CD4-positive, alpha-beta T cell (primary cell): ENCODE data around the gene NIT1. TPM values are rescaled to one million over a fixed set of nuclear protein-coding genes. Genes with fewer than 3 reads are reported as not detected.

Experiments
- ATAC-seq: fragments of 200-7000 bp; cut with Tn5 transposase; one replicate; pipeline ENCODE4 v1.10.0; 2022; ENCODE audit warnings: mild to moderate bottlenecking; ENCODE audit not compliant: poor library complexity
- CTCF ChIA-PET: fragments of 350-600 bp; sonication (Branson Sonifier 250); formaldehyde crosslinking; loops from one replicate; lab custom pipeline; 2021; ENCODE audit warnings: antibody characterized with exemption, inconsistent platforms; lab: Charles Lee
- POLR2A ChIA-PET: fragments of 350-600 bp; sonication (Branson Sonifier 250); formaldehyde crosslinking; loops from one replicate; lab custom pipeline; 2021; ENCODE audit warnings: antibody characterized with exemption, inconsistent platforms; lab: Charles Lee
- DNase-seq, 14 experiments: peaks; one replicate each; pipeline ENCODE4 v3.0.0-alpha.2; 2013 to 2020; ENCODE audit warnings: mixed read lengths in 2 of 14
- H3K27ac ChIP-seq, 2 donors: one replicate each; pipeline versions ENCODE4 v1.5.1 to v1.7.0; 2013; ENCODE audit warnings: low read length in 2 of 2, low read depth in 1 of 2, mild to moderate bottlenecking in 1 of 2
- H3K27me3 ChIP-seq, 2 experiments: 1 replicate in 1 of 2; 2 replicates in 1 of 2; pipeline versions ENCODE4 v1.6.1 to v1.7.0; 2013; ENCODE audit warnings: low read length in 2 of 2, control low read depth in 1 of 2, mild to moderate bottlenecking in 1 of 2, moderate library complexity in 1 of 2; ENCODE audit not compliant: insufficient read depth in 2 of 2, control insufficient read depth in 1 of 2
- H3K36me3 ChIP-seq: one replicate; pipeline ENCODE4 v1.6.1; 2013; ENCODE audit warnings: low read length, control low read depth; ENCODE audit not compliant: insufficient read depth
- H3K4me1 ChIP-seq: one replicate; pipeline ENCODE4 v1.6.1; 2013; ENCODE audit warnings: low read length, control low read depth; ENCODE audit not compliant: insufficient read depth
- H3K4me3 ChIP-seq: one replicate; pipeline ENCODE4 v1.5.1; 2013; ENCODE audit warnings: mild to moderate bottlenecking, low read length, moderate library complexity
- H3K9me3 ChIP-seq, 2 experiments: 1 replicate in 1 of 2; 2 replicates in 1 of 2; pipeline versions ENCODE4 v1.6.1 to v1.7.0; 2013; ENCODE audit warnings: low read length in 2 of 2, mild to moderate bottlenecking in 2 of 2, control low read depth in 1 of 2, moderate library complexity in 1 of 2; ENCODE audit not compliant: control insufficient read depth in 1 of 2, insufficient read depth in 1 of 2
- H3K27ac Mint-ChIP-seq: one replicate; pipeline ENCODE4 v1.8.0; 2020; ENCODE audit warnings: mixed read lengths
- H3K27me3 Mint-ChIP-seq: one replicate; pipeline ENCODE4 v1.8.0; 2021; ENCODE audit warnings: mixed read lengths
- H3K36me3 Mint-ChIP-seq: one replicate; pipeline ENCODE4 v1.8.0; 2021; ENCODE audit warnings: low read depth, mixed read lengths
- H3K4me1 Mint-ChIP-seq: one replicate; pipeline ENCODE4 v1.8.0; 2021; ENCODE audit warnings: low read depth, mixed read lengths
- H3K4me3 Mint-ChIP-seq: one replicate; pipeline ENCODE4 v1.8.0; 2020; ENCODE audit warnings: mild to moderate bottlenecking, mixed read lengths
- H3K9me3 Mint-ChIP-seq: one replicate; pipeline ENCODE4 v1.8.0; 2020; ENCODE audit warnings: mixed read lengths
- CTCF ChIP-seq: fragments of 200-600 bp; IDR thresholded peaks from one replicate; pipeline ENCODE4 v1.8.0; 2022; ENCODE audit warnings: antibody characterized with exemption, mild to moderate bottlenecking
- intact Hi-C, 2 experiments: fragments of 100-400 bp; cut with DNase I in 1 of 2; cut with micrococcal nuclease in 1 of 2; formaldehyde crosslinking; loops; one replicate each; pipeline versions ENCODE4 v1.15.1 to v1.9.0; 2023 to 2025; cut with DNase I, micrococcal nuclease
- total RNA-seq, 174 experiments: library from RNA in 2 of 174; stranded (reverse) in 2 of 174; gene quantifications; one replicate each; pipeline ENCODE4 v1.2.3 and lab custom pipeline; 2021 to 2026

Gene NIT1
- total RNA-seq, 2 experiments from 2014 or later: 15.9 to 18.0 TPM

- no peaks in the 10 kb centered on the region for H3K36me3 ChIP-seq
- no peak overlapping the region for H3K27ac ChIP-seq
- H3K27me3 ChIP-seq: no peaks in the 10 kb centered on the region
- CTCF ChIA-PET: interaction anchor here (1.0 kb wide), 1 partner anchor 63 kb away, joined by 3 read pairs; no protein-coding TSS in a partner anchor
- no peak overlapping the region for H3K27ac Mint-ChIP-seq
- no peaks in the 10 kb centered on the region for H3K9me3 ChIP-seq
- H3K4me3 Mint-ChIP-seq: no peak overlapping the region
- no peaks in the 10 kb centered on the region for H3K9me3 Mint-ChIP-seq
- intact Hi-C loops: no loop called here
- no peaks in the 10 kb centered on the region for H3K27me3 Mint-ChIP-seq
- peaks cover 2% of the 10 kb centered on the region for H3K36me3 Mint-ChIP-seq
- no peak for ATAC-seq
- H3K4me3 ChIP-seq: no peak overlapping the region
- peaks cover 33% of the 10 kb centered on the region for H3K4me1 Mint-ChIP-seq
- peaks cover 26% of the 10 kb centered on the region for H3K4me1 ChIP-seq
- POLR2A ChIA-PET: no interaction called here
- DNase-seq: no peak
- no peak for TF ChIP-seq CTCF
Observed at GRCh38 chr1:161074676-161075368, 43.1 kb upstream of the NIT1 start.

GRCh38 chr1:161076410-161076809 is 41.5 kb upstream of the NIT1 start:
- POLR2A ChIA-PET: interaction anchor here (1.4 kb wide), 1 partner anchor 21 kb away, joined by 5 read pairs; no protein-coding TSS in a partner anchor
- H3K4me3 ChIP-seq: no peak overlapping the region
- peaks cover 10% of the 10 kb centered on the region for H3K4me1 ChIP-seq
- peaks cover 18% of the 10 kb centered on the region for H3K4me1 Mint-ChIP-seq
- H3K36me3 Mint-ChIP-seq: no peaks in the 10 kb centered on the region
- DNase-seq: no peak
- intact Hi-C loops: no loop called here
- H3K27ac ChIP-seq: no peak overlapping the region
- no peaks in the 10 kb centered on the region for H3K27me3 Mint-ChIP-seq
- H3K27ac Mint-ChIP-seq: no peak overlapping the region
- no peaks in the 10 kb centered on the region for H3K9me3 Mint-ChIP-seq
- CTCF ChIA-PET: no interaction called here
- no peak overlapping the region for H3K4me3 Mint-ChIP-seq
- TF ChIP-seq CTCF: no peak
- no peak for ATAC-seq
- H3K36me3 ChIP-seq: no peaks in the 10 kb centered on the region
- H3K27me3 ChIP-seq: no peaks in the 10 kb centered on the region
- H3K9me3 ChIP-seq: no peaks in the 10 kb centered on the region

- no peaks in the 10 kb centered on the region for H3K9me3 Mint-ChIP-seq
- Histone ChIP-seq H3K4me1 (no peaks in the 10 kb centered on the region), H3K4me3 (no peak overlapping the region), H3K36me3 (no peaks in the 10 kb centered on the region), H3K27me3 (no peaks in the 10 kb centered on the region), H3K9me3 (no peaks in the 10 kb centered on the region), H3K27ac (no peak overlapping the region)
- no peak for DNase-seq
- CTCF ChIA-PET: no interaction called here
- POLR2A ChIA-PET: interaction anchor here (0.6 to 1.5 kb wide), 3 partner anchors 8 to 173 kb away, joined by 3 to 5 read pairs (median 3); partner anchors contain the start of gene ARHGAP30
- intact Hi-C loops: no loop called here
- TF ChIP-seq CTCF: no peak
- peaks cover 9% of the 10 kb centered on the region for H3K4me1 Mint-ChIP-seq
- no peak overlapping the region for H3K4me3 Mint-ChIP-seq
- no peak for ATAC-seq
- H3K27me3 Mint-ChIP-seq: no peaks in the 10 kb centered on the region
- H3K27ac Mint-ChIP-seq: no peak overlapping the region
- H3K36me3 Mint-ChIP-seq: no peaks in the 10 kb centered on the region
Observed at GRCh38 chr1:161077426-161077825, 40.5 kb upstream of the NIT1 start.
